K562 (cell line): ENCODE results near the gene PRSS27. TPM values are rescaled to one million over a fixed set of nuclear protein-coding genes. Genes with fewer than 3 reads are reported as not detected.

ENCODE experiments used
- HNRNPUL1 ChIP-seq: fragments of 200-400 bp; formaldehyde crosslinking; IDR thresholded peaks from 2 replicates; pipeline ENCODE4 v1.6.1; 2017; ENCODE audit warnings: low read length
- KLF6 ChIP-seq: fragments of 250-450 bp; sonication (Bioruptor Pico); IDR thresholded peaks from 2 replicates; pipeline ENCODE4 v1.4.0; 2020; ENCODE audit warnings: mild to moderate bottlenecking, moderate library complexity, borderline replicate concordance
- MGA ChIP-seq: fragments of 450-650 bp; IDR thresholded peaks from 2 replicates; pipeline ENCODE4 v1.6.1; 2016; ENCODE audit warnings: mild to moderate bottlenecking, moderate library complexity
- U2AF2 ChIP-seq: fragments of 200-400 bp; formaldehyde crosslinking; optimal IDR thresholded peaks from 2 replicates; pipeline ENCODE3; 2017; ENCODE audit warnings: low read depth, mild to moderate bottlenecking, low read length
- ZKSCAN1 ChIP-seq: fragments of 150-350 bp; IDR thresholded peaks from 2 replicates; pipeline ENCODE4 v1.6.1; 2016; ENCODE audit warnings: low read depth, low read length
- ZNF12 ChIP-seq: sonication (generic); formaldehyde crosslinking; IDR thresholded peaks from 2 replicates; pipeline ENCODE4 v1.4.0; 2020; ENCODE audit warnings: mild to moderate bottlenecking, missing genetic modification reagents
- ZNF311 ChIP-seq: fragments of 250-450 bp; sonication (Bioruptor Pico); IDR thresholded peaks from 2 replicates; pipeline ENCODE4 v1.4.0; 2020; ENCODE audit warnings: mild to moderate bottlenecking, moderate library complexity
- polyA plus RNA-seq, 8 experiments: library from polyadenylated mRNA; depleted of rRNA in 4 of 8; stranded (reverse) in 5 of 8; unstranded in 3 of 8; fragments of >200 nt; fragmentation: Nextera tagmentation in 2 of 8; fragmentation: Illumina TruSeq in 1 of 8; extraction: Ambion mirVana in 2 of 8; extraction: Trizol in 1 of 8; gene quantifications; 2 replicates each; pipeline versions ENCODE4 v1.2.1 to v1.2.3, GENCODE V29; 2011 to 2014; ENCODE audit warnings: inconsistent platforms in 1 of 8, missing spikeins in 1 of 8
- total RNA-seq, 7 experiments: library from RNA; depleted of rRNA in 6 of 7; stranded (reverse); fragments of >200 nt in 6 of 7; fragmentation: Illumina TruSeq in 2 of 7; extraction: Trizol in 2 of 7; gene quantifications; 2 replicates each; pipeline versions ENCODE4 v1.2.1 to v1.2.3, GENCODE V29; 2011 to 2021; ENCODE audit warnings: low replicate concordance in 1 of 7

PRSS27 gene
- total and polyA plus RNA-seq, 9 of the 15 experiments (the other 6 are each of a cell fraction or from before 2014, with no cell fraction given): 0.09 to 0.20 (median 0.17) TPM; not detected in 5

- peak; percentile 99 for TF ChIP-seq MGA
- TF ChIP-seq U2AF2: no peak
- TF ChIP-seq KLF6: peak; percentile 76; the same call in 1 of the 2 replicates
- no peak for TF ChIP-seq ZNF12 (CRISPR knock-in tag)
- no peak for TF ChIP-seq ZKSCAN1
- no peak for TF ChIP-seq HNRNPUL1
- TF ChIP-seq ZNF311 (CRISPR knock-in tag): no peak
Observed at GRCh38 chr16:2752035-2752849, 32.2 kb upstream of the PRSS27 start, which contains the start of gene SRRM2 (continued).
